K562 (cell line): Measurements from ENCODE around the gene KAZN. TPM values are rescaled to one million over a fixed set of nuclear protein-coding genes. Genes with fewer than 3 reads are reported as not detected.

Source experiments
- E2F3 ChIP-seq: fragments of 250-450 bp; sonication (Bioruptor Pico); IDR thresholded peaks from 2 replicates; pipeline ENCODE4 v1.4.0; 2020; ENCODE audit warnings: mild to moderate bottlenecking
- ERF ChIP-seq: fragments of 450-650 bp; formaldehyde crosslinking; IDR thresholded peaks from 2 replicates; pipeline ENCODE4 v1.4.0; 2020; ENCODE audit warnings: mild to moderate bottlenecking, mixed read lengths
- FIP1L1 ChIP-seq: fragments of 200-400 bp; formaldehyde crosslinking; IDR thresholded peaks from 2 replicates; pipeline ENCODE4 v1.6.1; 2018; ENCODE audit warnings: mild to moderate bottlenecking, low read depth, low read length; ENCODE audit not compliant: poor library complexity, severe bottlenecking
- HOXB6 ChIP-seq: fragments of 250-450 bp; sonication (Bioruptor Pico); IDR thresholded peaks from 2 replicates; pipeline ENCODE4 v1.5.1; 2022; ENCODE audit warnings: mild to moderate bottlenecking, borderline replicate concordance
- LCOR ChIP-seq: sonication (generic); formaldehyde crosslinking; IDR thresholded peaks from 2 replicates; pipeline ENCODE4 v1.8.0; 2022; ENCODE audit warnings: mild to moderate bottlenecking, missing genetic modification reagents
- OTX1 ChIP-seq: fragments of 450-650 bp; formaldehyde crosslinking; IDR thresholded peaks from 2 replicates; pipeline ENCODE4 v1.4.0; 2022; ENCODE audit warnings: mild to moderate bottlenecking
- PHF21A ChIP-seq: fragments of 450-650 bp; IDR thresholded peaks from 2 replicates; pipeline ENCODE4 v1.6.1; 2017; ENCODE audit warnings: low read depth, borderline replicate concordance
- RBBP5 ChIP-seq: fragments of 200-600 bp; sonication (generic); IDR thresholded peaks from 2 replicates; pipeline ENCODE4 v1.6.1; 2012; ENCODE audit warnings: borderline replicate concordance, mild to moderate bottlenecking, low read length, control low read depth, inconsistent platforms; ENCODE audit not compliant: insufficient read depth, poor library complexity, severe bottlenecking
- RBM15 ChIP-seq: fragments of 200-400 bp; formaldehyde crosslinking; IDR thresholded peaks from 2 replicates; pipeline ENCODE4 v1.6.1; 2018; ENCODE audit warnings: mild to moderate bottlenecking, low read length, moderate library complexity; ENCODE audit not compliant: insufficient read depth
- RFX1 ChIP-seq: fragments of 450-650 bp; IDR thresholded peaks from 2 replicates; pipeline ENCODE4 v1.6.1; 2016; ENCODE audit warnings: mild to moderate bottlenecking, moderate library complexity
- SMARCA5 ChIP-seq: fragments of 450-650 bp; IDR thresholded peaks from 2 replicates; pipeline ENCODE4 v1.6.1; 2016
- SUPT5H ChIP-seq: fragments of 450-650 bp; IDR thresholded peaks from 2 replicates; pipeline ENCODE4 v1.6.1; 2016
- U2AF1 ChIP-seq: fragments of 200-400 bp; formaldehyde crosslinking; optimal IDR thresholded peaks from 2 replicates; pipeline ENCODE3; 2017; ENCODE audit warnings: mild to moderate bottlenecking, low read depth, low read length, moderate library complexity
- ZNF12 ChIP-seq: sonication (generic); formaldehyde crosslinking; IDR thresholded peaks from 2 replicates; pipeline ENCODE4 v1.4.0; 2020; ENCODE audit warnings: mild to moderate bottlenecking, missing genetic modification reagents
- ZNF217 ChIP-seq: sonication (generic); formaldehyde crosslinking; IDR thresholded peaks from 2 replicates; pipeline ENCODE4 v1.8.0; 2022; ENCODE audit warnings: mild to moderate bottlenecking, missing genetic modification reagents
- ZNF436 ChIP-seq: fragments of 250-450, 450-650 bp; sonication (Bioruptor Pico); formaldehyde crosslinking; IDR thresholded peaks from 2 replicates; pipeline ENCODE4 v1.7.0; 2020; ENCODE audit warnings: mild to moderate bottlenecking
- ZNF445 ChIP-seq: fragments of 250-450 bp; sonication (Bioruptor Pico); IDR thresholded peaks from 2 replicates; pipeline ENCODE4 v1.4.0; 2020; ENCODE audit warnings: low read depth, mild to moderate bottlenecking, moderate library complexity
- ZNF589 ChIP-seq: fragments of 200-800 bp; sonication (Bioruptor generic); IDR thresholded peaks from 2 replicates; pipeline ENCODE4 v1.6.1; 2016; ENCODE audit warnings: low read depth, missing genetic modification characterization, missing compliant biosample characterization
- polyA plus RNA-seq, 8 experiments: library from polyadenylated mRNA; depleted of rRNA in 4 of 8; stranded (reverse) in 5 of 8; unstranded in 3 of 8; fragments of >200 nt; fragmentation: Nextera tagmentation in 2 of 8; fragmentation: Illumina TruSeq in 1 of 8; extraction: Ambion mirVana in 2 of 8; extraction: Trizol in 1 of 8; gene quantifications; 2 replicates each; pipeline versions ENCODE4 v1.2.1 to v1.2.3, GENCODE V29; 2011 to 2014; ENCODE audit warnings: inconsistent platforms in 1 of 8, missing spikeins in 1 of 8
- total RNA-seq, 7 experiments: library from RNA; depleted of rRNA in 6 of 7; stranded (reverse); fragments of >200 nt in 6 of 7; fragmentation: Illumina TruSeq in 2 of 7; extraction: Trizol in 2 of 7; gene quantifications; 2 replicates each; pipeline versions ENCODE4 v1.2.1 to v1.2.3, GENCODE V29; 2011 to 2021; ENCODE audit warnings: low replicate concordance in 1 of 7
- TF ChIP-seq, protein P1 (sequence below): fragments of 250-450 bp; sonication (Bioruptor Pico); IDR thresholded peaks from 2 replicates; pipeline ENCODE4 v1.5.0; 2022; ENCODE audit warnings: mild to moderate bottlenecking
- TF ChIP-seq, protein P2 (sequence below): fragments of 450-650 bp; formaldehyde crosslinking; IDR thresholded peaks from 2 replicates; pipeline ENCODE4 v1.4.0; 2022; ENCODE audit warnings: missing genetic modification characterization
- TF ChIP-seq, protein P3 (sequence below): sonication (generic); formaldehyde crosslinking; IDR thresholded peaks from 2 replicates; pipeline ENCODE4 v1.8.1; 2022; ENCODE audit warnings: missing genetic modification reagents

Gene KAZN
- total and polyA plus RNA-seq, 9 of the 15 experiments (the other 6 are each of a cell fraction or from before 2014, with no cell fraction given): 2.1 to 21.6 (median 5.4) TPM

DNA sequence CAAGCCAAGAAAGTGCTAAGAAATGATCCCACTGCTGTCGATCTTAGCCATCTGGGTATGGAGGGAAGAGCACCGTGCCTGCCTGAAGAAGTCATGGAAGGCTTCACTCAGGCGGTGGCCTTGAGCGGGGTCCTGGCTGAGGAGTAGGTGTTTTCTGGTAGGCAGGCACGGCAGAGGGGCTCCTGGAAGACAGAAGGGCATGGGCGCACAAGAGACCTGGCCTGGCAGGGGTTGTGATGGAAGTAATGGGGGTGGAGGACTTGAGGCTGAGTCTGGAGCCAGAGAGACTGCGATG is 185.1 kb downstream of the KAZN start (continued):
- no peak for TF ChIP-seq HOXB6 (CRISPR knock-in tag)
- TF ChIP-seq, protein P1, sequence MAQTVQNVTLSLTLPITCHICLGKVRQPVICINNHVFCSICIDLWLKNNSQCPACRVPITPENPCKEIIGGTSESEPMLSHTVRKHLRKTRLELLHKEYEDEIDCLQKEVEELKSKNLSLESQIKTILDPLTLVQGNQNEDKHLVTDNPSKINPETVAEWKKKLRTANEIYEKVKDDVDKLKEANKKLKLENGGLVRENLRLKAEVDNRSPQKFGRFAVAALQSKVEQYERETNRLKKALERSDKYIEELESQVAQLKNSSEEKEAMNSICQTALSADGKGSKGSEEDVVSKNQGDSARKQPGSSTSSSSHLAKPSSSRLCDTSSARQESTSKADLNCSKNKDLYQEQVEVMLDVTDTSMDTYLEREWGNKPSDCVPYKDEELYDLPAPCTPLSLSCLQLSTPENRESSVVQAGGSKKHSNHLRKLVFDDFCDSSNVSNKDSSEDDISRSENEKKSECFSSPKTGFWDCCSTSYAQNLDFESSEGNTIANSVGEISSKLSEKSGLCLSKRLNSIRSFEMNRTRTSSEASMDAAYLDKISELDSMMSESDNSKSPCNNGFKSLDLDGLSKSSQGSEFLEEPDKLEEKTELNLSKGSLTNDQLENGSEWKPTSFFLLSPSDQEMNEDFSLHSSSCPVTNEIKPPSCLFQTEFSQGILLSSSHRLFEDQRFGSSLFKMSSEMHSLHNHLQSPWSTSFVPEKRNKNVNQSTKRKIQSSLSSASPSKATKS (CRISPR knock-in tag): no peak
- TF ChIP-seq ERF (CRISPR knock-in tag): no peak
- no peak for TF ChIP-seq ZNF445
- no peak for TF ChIP-seq FIP1L1
- TF ChIP-seq LCOR (CRISPR knock-in tag): no peak
- TF ChIP-seq ZNF589: no peak
- no peak for TF ChIP-seq SUPT5H
- TF ChIP-seq, protein P2, sequence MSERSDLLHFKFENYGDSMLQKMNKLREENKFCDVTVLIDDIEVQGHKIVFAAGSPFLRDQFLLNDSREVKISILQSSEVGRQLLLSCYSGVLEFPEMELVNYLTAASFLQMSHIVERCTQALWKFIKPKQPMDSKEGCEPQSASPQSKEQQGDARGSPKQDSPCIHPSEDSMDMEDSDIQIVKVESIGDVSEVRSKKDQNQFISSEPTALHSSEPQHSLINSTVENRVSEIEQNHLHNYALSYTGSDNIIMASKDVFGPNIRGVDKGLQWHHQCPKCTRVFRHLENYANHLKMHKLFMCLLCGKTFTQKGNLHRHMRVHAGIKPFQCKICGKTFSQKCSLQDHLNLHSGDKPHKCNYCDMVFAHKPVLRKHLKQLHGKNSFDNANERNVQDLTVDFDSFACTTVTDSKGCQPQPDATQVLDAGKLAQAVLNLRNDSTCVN (CRISPR knock-in tag): no peak
- TF ChIP-seq RFX1: no peak
- peak; percentile 5 for TF ChIP-seq RBBP5
- no peak for TF ChIP-seq PHF21A
- TF ChIP-seq, protein P3, sequence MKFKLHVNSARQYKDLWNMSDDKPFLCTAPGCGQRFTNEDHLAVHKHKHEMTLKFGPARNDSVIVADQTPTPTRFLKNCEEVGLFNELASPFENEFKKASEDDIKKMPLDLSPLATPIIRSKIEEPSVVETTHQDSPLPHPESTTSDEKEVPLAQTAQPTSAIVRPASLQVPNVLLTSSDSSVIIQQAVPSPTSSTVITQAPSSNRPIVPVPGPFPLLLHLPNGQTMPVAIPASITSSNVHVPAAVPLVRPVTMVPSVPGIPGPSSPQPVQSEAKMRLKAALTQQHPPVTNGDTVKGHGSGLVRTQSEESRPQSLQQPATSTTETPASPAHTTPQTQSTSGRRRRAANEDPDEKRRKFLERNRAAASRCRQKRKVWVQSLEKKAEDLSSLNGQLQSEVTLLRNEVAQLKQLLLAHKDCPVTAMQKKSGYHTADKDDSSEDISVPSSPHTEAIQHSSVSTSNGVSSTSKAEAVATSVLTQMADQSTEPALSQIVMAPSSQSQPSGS (CRISPR knock-in tag): no peak
- TF ChIP-seq ZNF436 (CRISPR knock-in tag): no peak
- no peak for TF ChIP-seq ZNF217 (CRISPR knock-in tag)
- TF ChIP-seq OTX1: no peak
- no peak for TF ChIP-seq SMARCA5
- TF ChIP-seq E2F3 (CRISPR knock-in tag): no peak
- TF ChIP-seq U2AF1: no peak
- no peak for TF ChIP-seq RBM15
- TF ChIP-seq ZNF12: no peak
